Body of pancreas (tissue), 4 donors: ENCODE measurements around the gene GALNT17. TPM values are rescaled to one million over a fixed set of nuclear protein-coding genes. Genes with fewer than 3 reads are reported as not detected.
A peak's percentile ranks its signal among the peaks of the same experiment; 100 is the strongest.

Experiments
- ATAC-seq: fragments of 150-250 bp; one replicate; pipeline ENCODE4 v1.9.1; 2016
- DNase-seq, 4 donors: peaks; one replicate each; pipeline ENCODE4 v3.0.0-alpha.2; 2019
- H3K27ac ChIP-seq, 4 donors: fragments of 200-600 bp; sonication (generic); 1 replicate in 3 of 4; 2 replicates in 1 of 4; pipeline versions ENCODE4 v1.5.1 to v1.6.1; 2016 to 2019; ENCODE audit warnings: mild to moderate bottlenecking in 1 of 4, mixed read lengths in 1 of 4, moderate library complexity in 1 of 4
- H3K27me3 ChIP-seq, 2 donors: fragments of 200-600 bp; sonication (generic); one replicate each; pipeline ENCODE4 v1.6.0; 2016; ENCODE audit warnings: mild to moderate bottlenecking in 1 of 2
- H3K36me3 ChIP-seq, 2 donors: fragments of 200-600 bp; sonication (generic); replicated peaks in 1 of 2; 2 replicates each; pipeline ENCODE4 v1.5.1; 2016; ENCODE audit warnings: low read depth in 2 of 2; ENCODE audit not compliant: insufficient read depth in 1 of 2
- H3K4me1 ChIP-seq: fragments of 200-600 bp; sonication (generic); one replicate; pipeline ENCODE4 v1.6.0; 2016
- H3K4me3 ChIP-seq, 2 donors: fragments of 200-600 bp; sonication (generic); 1 replicate in 1 of 2; 2 replicates in 1 of 2; pipeline ENCODE4 v1.5.1; 2016 to 2019
- H3K9me3 ChIP-seq, 3 donors: fragments of 200-600 bp; sonication (generic); 1 replicate in 2 of 3; 2 replicates in 1 of 3; pipeline ENCODE4 v1.5.1; 2016
- POLR2A ChIP-seq, 3 donors: fragments of 450-650 bp; IDR thresholded peaks; one replicate each; pipeline ENCODE4 v1.6.1; 2016; ENCODE audit warnings: antibody characterized with exemption in 3 of 3, mild to moderate bottlenecking in 2 of 3
- WGBS, 2 donors: methylation state at CpG; one replicate each; pipeline ENCODE4 v1.1.5; 2017; 5-methylcytosine and 5-hydroxymethylcytosine counted together
- intact Hi-C: fragments of 100-400 bp; cut with DNase I; formaldehyde crosslinking; loops from one replicate; pipeline ENCODE4 v1.15.1; 2023
- total RNA-seq, 2 donors: library from RNA; depleted of rRNA; stranded (reverse); fragments of >200 nt; gene quantifications; one replicate each; pipeline ENCODE4 v1.1.0, GENCODE V29; 2016
- TF ChIP-seq, protein P1 (sequence below), 7 experiments: fragments of 450-650 bp in 4 of 7; fragments of 200-600 bp in 3 of 7; sonication (generic) in 3 of 7; IDR thresholded peaks; one replicate each; pipeline ENCODE4 v1.5.1; 2016 to 2019; ENCODE audit warnings: antibody characterized with exemption in 7 of 7

The GALNT17 gene
- total RNA-seq, 2 donors from 2014 or later, result 6.5 to 27.4 TPM

DNA sequence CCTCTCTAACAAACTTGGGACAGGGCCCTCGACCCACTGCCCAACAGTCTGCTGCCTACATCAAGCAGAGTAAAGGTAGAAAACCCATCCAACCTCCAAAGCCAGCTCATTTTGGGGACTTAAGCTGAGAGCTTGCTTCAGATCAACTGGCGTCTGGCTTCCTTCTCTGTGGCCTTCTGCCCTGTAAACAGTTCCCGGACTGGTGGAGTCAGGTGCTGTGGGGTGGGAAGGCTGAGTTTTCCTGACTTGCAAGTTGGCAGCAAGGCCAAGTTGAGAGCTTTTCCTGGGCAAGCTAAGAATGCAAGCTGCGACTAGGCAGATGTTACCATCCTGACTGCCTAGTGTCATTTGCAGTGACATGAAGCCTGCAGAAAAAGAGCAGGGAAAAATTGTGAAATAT is 3.7 kb downstream of the GALNT17 start:
- TF ChIP-seq, protein P1, sequence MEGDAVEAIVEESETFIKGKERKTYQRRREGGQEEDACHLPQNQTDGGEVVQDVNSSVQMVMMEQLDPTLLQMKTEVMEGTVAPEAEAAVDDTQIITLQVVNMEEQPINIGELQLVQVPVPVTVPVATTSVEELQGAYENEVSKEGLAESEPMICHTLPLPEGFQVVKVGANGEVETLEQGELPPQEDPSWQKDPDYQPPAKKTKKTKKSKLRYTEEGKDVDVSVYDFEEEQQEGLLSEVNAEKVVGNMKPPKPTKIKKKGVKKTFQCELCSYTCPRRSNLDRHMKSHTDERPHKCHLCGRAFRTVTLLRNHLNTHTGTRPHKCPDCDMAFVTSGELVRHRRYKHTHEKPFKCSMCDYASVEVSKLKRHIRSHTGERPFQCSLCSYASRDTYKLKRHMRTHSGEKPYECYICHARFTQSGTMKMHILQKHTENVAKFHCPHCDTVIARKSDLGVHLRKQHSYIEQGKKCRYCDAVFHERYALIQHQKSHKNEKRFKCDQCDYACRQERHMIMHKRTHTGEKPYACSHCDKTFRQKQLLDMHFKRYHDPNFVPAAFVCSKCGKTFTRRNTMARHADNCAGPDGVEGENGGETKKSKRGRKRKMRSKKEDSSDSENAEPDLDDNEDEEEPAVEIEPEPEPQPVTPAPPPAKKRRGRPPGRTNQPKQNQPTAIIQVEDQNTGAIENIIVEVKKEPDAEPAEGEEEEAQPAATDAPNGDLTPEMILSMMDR (IDR thresholded peaks at IDR 0.05), result no peak
- peak in 1 of 3 donors; percentile 12 for TF ChIP-seq POLR2A (IDR thresholded peaks at IDR 0.05)
- intact Hi-C loops, result no loop called here
- H3K4me3 ChIP-seq, result no peak overlapping the region
- peak overlapping the region in 2 of 4 donors; percentile 18 to 44 for H3K27ac ChIP-seq
- H3K4me1 ChIP-seq, result peaks cover 33% of the 10 kb centered on the region
- no peaks in the 10 kb centered on the region for H3K36me3 ChIP-seq
- WGBS, 2 donors, result 8 to 17% methylated on average over 2 to 4 of the region's 4 CpGs
- no peaks in the 10 kb centered on the region for H3K27me3 ChIP-seq
- DNase-seq (peak; percentile 49 to 65 (median 51)), ATAC-seq (no peak)
- H3K9me3 ChIP-seq, result no peaks in the 10 kb centered on the region

DNA sequence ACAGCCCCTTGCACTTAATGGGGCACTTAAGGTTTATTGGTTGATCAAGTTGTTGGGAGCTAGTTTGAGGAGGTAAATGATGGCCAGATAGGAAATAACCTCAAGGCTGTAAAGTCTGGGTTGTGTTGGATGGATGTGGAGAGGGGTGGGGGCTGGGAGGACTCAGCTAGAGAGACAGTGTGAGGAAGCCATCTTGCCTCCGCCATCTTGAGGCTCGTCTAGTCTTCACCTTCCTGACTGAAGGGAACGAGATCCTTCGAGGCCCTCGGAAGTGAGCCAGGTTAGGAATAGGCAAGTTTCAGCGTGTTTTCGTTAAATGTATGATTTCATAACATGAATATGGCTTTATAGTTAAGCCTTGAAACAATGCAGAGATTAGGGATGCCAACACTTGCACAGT is 5.5 kb downstream of the GALNT17 start:
- Histone ChIP-seq H3K27me3 (no peaks in the 10 kb centered on the region), H3K27ac (no peak overlapping the region), H3K9me3 (no peaks in the 10 kb centered on the region), H3K36me3 (no peaks in the 10 kb centered on the region), H3K4me1 (peaks cover 33% of the 10 kb centered on the region), H3K4me3 (no peak overlapping the region)
- TF ChIP-seq POLR2A (IDR thresholded peaks at IDR 0.05), result no peak
- TF ChIP-seq, protein P1 (IDR thresholded peaks at IDR 0.05), result no peak
- WGBS, 2 donors, result 93 to 98% methylated on average over 7 of the region's 7 CpGs
- intact Hi-C loops, result no loop called here
- DNase-seq, result no peak
- ATAC-seq, result no peak

DNA sequence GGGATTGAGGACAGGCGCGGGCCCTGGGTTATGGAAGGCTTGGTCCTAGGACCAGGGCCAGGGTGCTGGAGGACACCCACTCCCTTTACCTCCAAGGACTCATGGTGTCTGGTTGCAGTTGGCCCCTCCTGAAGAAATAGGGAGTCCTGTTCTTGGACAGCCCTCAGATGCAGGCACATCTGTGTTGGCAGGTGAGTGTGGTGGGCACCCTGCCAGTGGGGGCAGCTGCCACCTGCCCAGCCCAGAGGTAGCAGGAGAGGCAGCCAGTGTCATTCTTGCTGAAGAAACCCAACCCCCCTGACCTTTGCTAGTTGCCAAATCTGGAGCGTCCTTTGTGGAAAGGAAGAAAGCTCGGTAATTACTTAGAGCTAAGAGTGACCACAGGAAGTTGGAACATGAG is 8.3 kb downstream of the GALNT17 start:
- ATAC-seq (no peak), DNase-seq (peak in 1 of 4 donors; percentile 14)
- Histone ChIP-seq H3K9me3 (no peaks in the 10 kb centered on the region), H3K27me3 (no peaks in the 10 kb centered on the region), H3K4me1 (peaks cover 17% of the 10 kb centered on the region), H3K4me3 (no peak overlapping the region), H3K36me3 (no peaks in the 10 kb centered on the region), H3K27ac (no peak overlapping the region)
- TF ChIP-seq POLR2A (IDR thresholded peaks at IDR 0.05), result no peak
- TF ChIP-seq, protein P1 (IDR thresholded peaks at IDR 0.05), result no peak
- WGBS, 2 donors, result 74 to 75% methylated on average over 4 of the region's 4 CpGs
- intact Hi-C loops, result no loop called here

DNA sequence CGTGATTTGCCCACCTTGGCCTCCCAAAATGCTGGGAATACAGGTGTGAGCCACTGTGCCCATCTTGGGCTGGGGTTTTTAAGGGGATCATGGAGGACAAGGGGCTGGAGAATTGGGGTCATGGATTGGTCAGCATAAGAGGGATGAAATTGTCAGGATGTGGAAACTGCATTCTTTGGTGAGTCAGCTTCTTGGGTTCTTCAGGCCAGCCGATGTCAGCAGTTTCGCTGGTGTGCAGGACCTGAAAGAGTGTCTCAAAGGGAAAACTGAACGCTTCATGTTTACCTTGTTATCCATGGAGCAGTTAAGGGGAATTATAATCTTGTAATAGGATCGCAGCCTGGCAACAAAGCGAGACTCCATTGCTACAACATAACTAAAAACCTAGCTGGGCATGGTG is 13.0 kb downstream of the GALNT17 start:
- TF ChIP-seq POLR2A (IDR thresholded peaks at IDR 0.05), result no peak
- TF ChIP-seq, protein P1 (IDR thresholded peaks at IDR 0.05), result no peak
- H3K9me3 ChIP-seq, result no peaks in the 10 kb centered on the region
- DNase-seq, result no peak
- intact Hi-C loops, result no loop called here
- H3K4me1 ChIP-seq, result peaks cover 9% of the 10 kb centered on the region
- no peaks in the 10 kb centered on the region for H3K27me3 ChIP-seq
- no peak overlapping the region for H3K4me3 ChIP-seq
- H3K27ac ChIP-seq, result no peak overlapping the region
- no peak for ATAC-seq
- 74 to 88% methylated on average over 6 of the region's 6 CpGs for WGBS, 2 donors
- no peaks in the 10 kb centered on the region for H3K36me3 ChIP-seq
